GM12892 (cell line): ENCODE results near the gene CRYAB.

Source experiments
- POLR2A ChIP-seq: IDR thresholded peaks from 2 replicates; pipeline ENCODE4 v1.6.1; 2011; ENCODE audit warnings: low read depth, low read length, control low read depth
- POLR2AphosphoS5 ChIP-seq: IDR thresholded peaks from 2 replicates; pipeline ENCODE4 v1.6.1; 2011; ENCODE audit warnings: low read depth, low read length, control low read depth

DNA sequence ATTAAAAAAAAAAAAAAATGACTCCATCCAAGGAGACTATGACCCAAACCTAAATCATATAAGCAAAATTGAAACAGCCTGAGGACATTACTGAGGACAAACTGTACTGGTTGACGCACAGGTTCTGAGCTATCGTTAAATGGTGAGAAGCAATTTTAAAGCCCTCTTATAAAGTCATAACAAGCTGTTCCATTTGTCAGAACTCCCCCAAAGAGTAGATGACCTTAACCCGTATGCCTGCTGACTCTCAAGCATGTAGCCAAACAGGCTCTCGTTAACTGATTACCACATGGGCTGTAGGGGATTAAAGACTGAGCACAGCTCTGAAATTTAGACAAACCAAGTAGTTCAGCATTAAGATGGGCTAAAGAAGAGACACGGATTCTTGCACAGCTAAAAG lies 2.2 kb downstream of the CRYAB start:
- TF ChIP-seq POLR2AphosphoS5 (no peak), POLR2A (no peak)
